ENCODE measurements around the gene PTPRC.

GRCh38 chr1:198701250-198701649 is 62.4 kb downstream of the PTPRC start:
- TF ChIP-seq, protein P1, sequence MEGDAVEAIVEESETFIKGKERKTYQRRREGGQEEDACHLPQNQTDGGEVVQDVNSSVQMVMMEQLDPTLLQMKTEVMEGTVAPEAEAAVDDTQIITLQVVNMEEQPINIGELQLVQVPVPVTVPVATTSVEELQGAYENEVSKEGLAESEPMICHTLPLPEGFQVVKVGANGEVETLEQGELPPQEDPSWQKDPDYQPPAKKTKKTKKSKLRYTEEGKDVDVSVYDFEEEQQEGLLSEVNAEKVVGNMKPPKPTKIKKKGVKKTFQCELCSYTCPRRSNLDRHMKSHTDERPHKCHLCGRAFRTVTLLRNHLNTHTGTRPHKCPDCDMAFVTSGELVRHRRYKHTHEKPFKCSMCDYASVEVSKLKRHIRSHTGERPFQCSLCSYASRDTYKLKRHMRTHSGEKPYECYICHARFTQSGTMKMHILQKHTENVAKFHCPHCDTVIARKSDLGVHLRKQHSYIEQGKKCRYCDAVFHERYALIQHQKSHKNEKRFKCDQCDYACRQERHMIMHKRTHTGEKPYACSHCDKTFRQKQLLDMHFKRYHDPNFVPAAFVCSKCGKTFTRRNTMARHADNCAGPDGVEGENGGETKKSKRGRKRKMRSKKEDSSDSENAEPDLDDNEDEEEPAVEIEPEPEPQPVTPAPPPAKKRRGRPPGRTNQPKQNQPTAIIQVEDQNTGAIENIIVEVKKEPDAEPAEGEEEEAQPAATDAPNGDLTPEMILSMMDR (optimal IDR thresholded peaks at IDR 0.05 in 1 of 3, IDR thresholded peaks at IDR 0.05 in 1 of 3, conservative IDR thresholded peaks at IDR 0.05 in 1 of 3; ENCODE audit: extremely low read depth in 1 of 3, insufficient read depth in 2 of 3, low read length in 3 of 3): no peak
- no peak for TF ChIP-seq EZH2 (IDR thresholded peaks at IDR 0.05; ENCODE audit: low read length)

Measured in keratinocyte (primary cell).